T-helper 9 cell (primary cell): ENCODE data around the gene SLC8A1.

ENCODE experiments used
- DNase-seq: peaks from one replicate; pipeline ENCODE4 v3.0.0-alpha.2; 2020

SLC8A1 gene

DNA sequence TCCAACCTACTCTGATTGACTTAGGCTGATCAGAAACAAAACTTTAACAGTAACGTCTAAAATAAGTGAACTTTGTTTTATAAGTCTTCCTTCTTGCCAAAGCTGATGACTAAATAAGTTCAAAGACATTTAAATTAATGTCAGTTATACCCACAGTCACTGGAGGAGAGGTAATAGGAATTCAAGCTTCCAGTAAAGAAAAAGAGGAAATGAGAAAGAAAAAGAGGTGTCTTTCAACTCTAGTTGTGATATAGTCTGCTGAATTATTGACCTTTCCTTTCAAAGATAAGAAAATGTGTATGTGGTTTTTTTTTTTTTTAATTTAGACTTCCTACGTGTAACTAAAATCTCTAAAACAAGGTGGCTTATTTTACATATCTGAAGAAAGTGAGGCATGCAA, 191.5 kb downstream of the SLC8A1 start:
- no peak for DNase-seq

- no peak for DNase-seq
Observed at GRCh38 chr2:40259900-40260299, 192.0 kb downstream of the SLC8A1 start.

GRCh38 chr2:40258135-40258457, 193.8 kb downstream of the SLC8A1 start:
- no peak for DNase-seq

DNA sequence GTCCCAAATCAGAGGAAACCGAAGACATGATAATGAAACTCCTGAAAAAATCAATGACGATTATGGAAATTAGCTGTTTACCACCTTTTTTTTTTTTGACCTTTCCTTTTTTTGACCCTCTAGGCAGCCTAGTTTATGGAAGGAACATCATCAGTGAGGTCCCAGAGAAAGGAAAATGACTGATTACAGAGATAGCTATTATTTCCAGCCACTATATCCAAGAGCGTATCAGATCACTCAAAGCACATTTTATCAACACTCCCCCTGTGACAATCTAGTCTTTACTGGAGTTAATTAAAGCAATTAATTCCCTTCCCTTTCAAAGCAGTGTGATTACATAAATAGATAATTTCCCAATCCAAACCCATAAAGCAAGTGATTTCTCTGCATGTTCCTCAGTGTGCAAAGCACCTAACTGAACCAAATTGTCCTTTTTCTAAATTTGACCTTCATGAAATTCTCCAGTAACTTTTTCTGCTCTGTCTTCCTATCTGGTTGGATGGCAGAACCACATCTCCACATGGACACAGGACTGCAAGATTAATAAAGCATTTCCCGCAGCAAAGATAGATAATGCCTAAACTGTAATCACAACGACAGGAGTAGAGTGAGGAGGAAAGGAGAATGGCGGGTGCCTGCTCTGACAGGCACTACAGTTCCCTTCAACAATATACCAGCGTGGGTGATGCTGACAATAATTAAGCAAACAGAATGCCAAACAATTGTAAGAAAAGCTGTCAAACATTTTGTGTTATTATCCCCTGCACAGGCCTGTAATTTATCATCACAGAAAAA, 194.4 kb downstream of the SLC8A1 start:
- DNase-seq, result no peak

GRCh38 chr2:40256649-40257048, 195.2 kb downstream of the SLC8A1 start:
- DNase-seq, result no peak

DNA sequence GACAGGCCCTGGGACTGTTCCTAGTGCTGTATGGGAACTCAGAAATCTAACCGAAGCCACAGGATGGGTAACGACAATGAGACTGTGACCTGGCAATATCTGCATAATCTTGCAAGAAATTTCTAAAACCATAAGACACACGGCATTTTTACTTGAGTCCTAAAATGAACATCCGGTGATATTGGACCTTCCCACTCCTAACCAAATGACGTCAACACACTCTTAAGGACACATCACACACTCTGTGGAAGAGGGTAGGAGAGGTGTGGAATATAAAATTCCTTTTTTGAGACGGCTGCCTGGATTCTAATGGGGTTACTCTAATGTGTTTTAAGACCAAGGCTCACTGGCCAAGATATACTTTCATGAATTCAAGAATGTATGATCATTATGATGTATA, 195.9 kb downstream of the SLC8A1 start:
- DNase-seq, result no peak

GRCh38 chr2:40255103-40255502, 196.8 kb downstream of the SLC8A1 start:
- DNase-seq, result no peak

- no peak for DNase-seq
Observed at GRCh38 chr2:40254611-40255010, 197.3 kb downstream of the SLC8A1 start.

- DNase-seq, result no peak
Observed at GRCh38 chr2:40251137-40251536, 200.8 kb downstream of the SLC8A1 start.

DNA sequence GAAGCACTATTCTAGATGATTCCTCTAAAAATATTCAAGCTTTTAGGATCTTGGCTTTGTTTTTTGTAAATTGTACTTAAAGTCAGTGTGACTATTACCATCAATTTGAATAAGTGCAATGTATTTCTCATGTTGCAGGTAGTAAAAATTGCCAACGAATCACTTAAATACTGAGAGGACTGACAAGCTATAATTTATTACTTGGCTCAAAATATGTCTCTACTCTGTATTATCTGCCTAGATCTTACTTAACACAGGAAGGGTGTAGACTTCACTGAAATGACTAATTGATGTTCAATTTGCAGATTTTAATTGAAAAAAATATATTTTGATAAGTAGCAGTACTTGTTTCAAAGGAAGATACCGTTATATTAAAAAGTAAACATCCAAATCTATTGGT, 202.3 kb downstream of the SLC8A1 start:
- DNase-seq, result no peak

GRCh38 chr2:40248294-40248693, 203.6 kb downstream of the SLC8A1 start:
- DNase-seq, result no peak

DNA sequence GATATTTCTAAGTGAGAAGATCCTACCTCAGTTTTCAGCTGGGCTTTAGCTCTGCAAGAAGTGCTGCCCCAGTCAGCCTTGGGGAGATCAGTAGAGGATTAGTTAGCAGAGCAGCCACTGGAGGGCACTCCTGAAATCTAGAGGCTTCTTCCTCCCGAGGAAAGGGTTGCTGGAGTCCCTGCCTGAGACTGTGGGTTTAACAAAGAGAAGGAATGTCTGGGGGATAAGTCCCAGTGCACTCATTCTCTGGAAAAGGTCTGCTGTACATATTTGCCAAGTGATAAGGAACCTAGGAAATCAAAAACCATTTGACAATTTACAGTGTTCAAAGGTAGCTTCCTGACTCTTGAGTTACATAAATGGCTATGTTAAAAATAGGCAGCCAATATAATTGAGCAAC, 207.2 kb downstream of the SLC8A1 start:
- no peak for DNase-seq

GRCh38 chr2:40244251-40244650, 207.6 kb downstream of the SLC8A1 start:
- no peak for DNase-seq

DNA sequence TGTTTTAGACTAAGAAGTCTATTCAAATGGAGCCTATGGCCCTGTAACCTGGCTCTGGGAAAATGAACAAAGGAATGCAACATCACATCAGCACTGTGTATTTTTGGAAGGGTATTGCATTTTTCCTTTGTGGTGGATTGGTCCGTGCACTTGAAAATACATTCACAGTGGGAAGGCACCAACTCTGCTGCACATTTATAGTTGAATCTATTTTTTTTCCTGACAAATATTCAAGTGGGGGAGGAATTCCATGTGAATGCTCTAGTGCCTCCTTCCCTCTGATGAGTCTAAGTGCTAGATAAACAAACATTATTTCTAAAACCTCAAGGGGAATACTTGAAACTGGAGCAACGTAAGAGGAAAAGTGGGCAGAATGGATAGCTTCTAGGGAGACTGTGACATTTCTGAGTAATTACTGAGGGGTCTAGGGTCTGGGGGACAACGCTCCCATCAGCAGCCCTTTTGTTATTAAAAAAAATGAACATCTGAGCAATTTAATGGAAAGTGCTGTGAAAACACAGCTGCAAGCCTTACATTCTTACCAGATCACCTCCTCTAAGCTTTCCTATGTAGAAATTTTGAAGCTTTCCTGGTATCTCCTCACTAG, 208.2 kb downstream of the SLC8A1 start:
- no peak for DNase-seq

- no peak for DNase-seq
Observed at GRCh38 chr2:40242315-40242714, 209.6 kb downstream of the SLC8A1 start.

DNA sequence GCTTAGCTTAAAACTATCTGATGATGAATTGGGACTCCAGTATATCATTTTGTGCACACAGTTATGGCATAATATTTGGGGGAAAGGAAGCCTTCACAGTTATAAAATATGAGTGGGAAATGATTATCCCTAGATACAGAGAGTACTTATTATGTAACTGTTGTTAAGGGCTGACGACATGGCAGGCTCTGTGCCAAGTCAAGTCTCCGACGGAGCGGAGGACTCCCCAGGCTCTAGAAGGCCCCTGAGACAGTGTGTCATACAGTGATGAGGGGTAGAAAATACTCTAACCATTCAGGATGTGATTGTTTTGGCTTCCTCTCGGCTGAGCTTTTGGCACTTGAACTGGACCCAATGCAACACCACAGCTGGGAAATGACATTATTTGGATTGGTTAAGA, 211.8 kb downstream of the SLC8A1 start:
- no peak for DNase-seq

DNA sequence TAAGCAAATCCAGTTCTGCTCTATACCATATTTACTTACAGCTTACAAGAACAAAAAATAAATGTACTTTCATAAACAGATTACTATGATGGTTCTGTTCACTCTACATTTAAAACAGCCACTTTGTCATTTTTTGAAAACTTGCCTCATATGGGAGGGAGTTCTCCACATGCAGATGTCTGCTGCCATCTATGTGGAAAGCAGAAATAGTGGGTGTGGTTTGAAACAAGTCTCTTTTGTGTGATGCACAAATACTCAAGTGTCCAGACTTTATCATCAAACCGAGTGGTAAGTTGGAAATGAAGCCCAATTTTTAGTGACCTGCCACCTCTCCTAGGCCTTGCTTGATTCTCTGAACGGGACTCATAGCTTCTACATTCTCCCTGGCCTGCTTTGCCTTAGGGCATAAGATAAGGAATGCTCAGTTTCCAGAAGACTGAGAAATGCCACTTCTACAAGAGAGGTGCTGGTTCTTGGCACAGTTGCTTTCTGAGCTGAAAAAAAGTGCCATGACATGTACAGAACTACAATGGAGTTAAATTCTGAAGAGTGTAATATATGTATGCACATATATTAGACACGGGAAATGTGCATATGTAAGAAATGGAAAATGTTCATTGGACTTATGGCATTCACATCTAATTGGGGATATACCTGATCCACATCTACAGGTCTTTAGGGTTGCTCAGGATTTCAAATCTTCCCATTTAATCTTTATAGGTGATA, 221.0 kb downstream of the SLC8A1 start:
- DNase-seq, result no peak

GRCh38 chr2:40230186-40230585, 221.7 kb downstream of the SLC8A1 start:
- no peak for DNase-seq

DNA sequence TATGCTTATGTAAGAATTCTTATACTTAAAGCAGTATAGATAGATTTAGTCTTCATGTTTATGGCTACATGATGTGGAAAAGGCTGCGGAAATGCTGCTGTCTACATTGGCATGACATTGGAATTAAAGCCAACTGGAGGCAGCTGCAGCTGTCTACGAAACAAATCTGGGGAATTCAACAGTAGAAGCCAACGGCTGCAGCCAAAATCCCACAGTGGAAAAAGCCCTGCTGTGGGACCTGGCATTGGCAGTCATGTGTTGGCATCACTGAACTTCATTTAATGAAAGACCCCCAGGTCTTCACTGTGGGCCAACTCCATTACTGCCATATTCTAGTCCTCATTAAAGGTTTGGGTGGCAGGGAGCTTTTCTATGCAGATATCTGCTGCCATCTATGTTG, 223.6 kb downstream of the SLC8A1 start:
- no peak for DNase-seq

- no peak for DNase-seq
Observed at GRCh38 chr2:40227210-40227609, 224.7 kb downstream of the SLC8A1 start.

GRCh38 chr2:40226637-40227036, 225.3 kb downstream of the SLC8A1 start:
- DNase-seq, result no peak

DNA sequence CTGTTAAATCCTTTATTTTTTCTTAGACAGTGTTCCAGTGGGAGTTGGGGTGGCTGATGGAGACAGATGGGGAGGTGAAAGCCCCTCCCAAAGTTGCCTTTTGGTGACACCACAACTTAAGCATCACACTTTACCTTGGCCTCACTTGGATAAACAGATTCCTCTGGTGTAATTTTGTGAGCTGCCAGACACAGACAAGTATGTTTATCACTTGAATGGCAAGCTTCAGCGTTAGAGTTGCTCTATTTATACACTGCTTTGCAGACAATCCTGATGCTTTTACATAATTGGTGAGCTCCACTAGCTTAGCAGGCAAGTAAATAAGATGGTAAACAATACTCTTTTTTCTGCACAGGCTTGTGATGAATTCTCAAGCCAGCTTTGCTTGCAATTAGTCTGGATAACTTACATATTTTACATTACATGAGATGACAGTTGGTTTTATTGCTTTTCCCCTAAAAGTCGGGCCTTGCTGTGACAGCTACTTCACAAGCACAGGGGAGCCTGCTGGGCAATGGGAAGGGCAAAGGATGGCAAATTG, 226.2 kb downstream of the SLC8A1 start:
- no peak for DNase-seq

GRCh38 chr2:40224318-40224717, 227.6 kb downstream of the SLC8A1 start:
- DNase-seq, result no peak
